Right lobe of liver (tissue), 6 donors: ENCODE measurements around the gene HDAC4. TPM values are rescaled to one million over a fixed set of nuclear protein-coding genes. Genes with fewer than 3 reads are reported as not detected.

ENCODE experiments used
- ATAC-seq, 4 donors: fragments of 200-7000 bp; cut with Tn5 transposase; one replicate each; pipeline ENCODE4 v1.9.1; 2020; ENCODE audit warnings: mild to moderate bottlenecking in 4 of 4, moderate library complexity in 4 of 4
- DNase-seq, 3 donors: peaks; one replicate each; pipeline ENCODE4 v3.0.0-alpha.2; 2020
- H3K27ac ChIP-seq, 3 donors: fragments of 200-600 bp; one replicate each; pipeline ENCODE4 v1.8.0; 2022
- H3K27me3 ChIP-seq, 2 donors: fragments of 200-600 bp; one replicate each; pipeline ENCODE4 v1.8.0; 2022
- H3K36me3 ChIP-seq, 4 donors: fragments of 200-600 bp; sonication (generic) in 1 of 4; one replicate each; pipeline versions ENCODE4 v1.5.1 to v1.8.0; 2017 to 2022; ENCODE audit warnings: control low read depth in 1 of 4
- H3K4me1 ChIP-seq, 4 donors: fragments of 200-600 bp; sonication (generic) in 1 of 4; one replicate each; pipeline versions ENCODE4 v1.5.1 to v1.8.0; 2017 to 2022; ENCODE audit warnings: control low read depth in 1 of 4
- H3K4me3 ChIP-seq, 3 donors: fragments of 200-600 bp; one replicate each; pipeline ENCODE4 v1.8.0; 2022
- H3K9me3 ChIP-seq, 4 donors: fragments of 200-600 bp; sonication (generic) in 1 of 4; one replicate each; pipeline versions ENCODE4 v1.5.1 to v1.8.0; 2017 to 2022; ENCODE audit warnings: control low read depth in 1 of 4
- POLR2A ChIP-seq: fragments of 450-650 bp; IDR thresholded peaks from one replicate; pipeline ENCODE4 v1.6.1; 2017; ENCODE audit warnings: antibody characterized with exemption, mild to moderate bottlenecking
- WGBS: methylation state at CpG from one replicate; pipeline ENCODE4 v1.1.6; 2018; ENCODE audit warnings: low coverage, low lambda C conversion rate; ENCODE audit not compliant: insufficient coverage; ENCODE audit errors: missing lambda C conversion rate; 5-methylcytosine and 5-hydroxymethylcytosine counted together
- intact Hi-C, 2 donors: fragments of 100-400 bp; cut with DNase I; formaldehyde crosslinking; loops; one replicate each; pipeline versions ENCODE4 v1.11.2 to v1.14.1; 2022
- total RNA-seq, 6 experiments: library from RNA; depleted of rRNA in 2 of 6; stranded (reverse); fragments of >200 nt in 2 of 6; fragmentation: NEBNext Ultra II Directional in 3 of 6; extraction: Animal tissue kit (Norgen Biotek cat#: 25700) in 3 of 6; gene quantifications; one replicate each; pipeline versions ENCODE4 v1.1.0 to v1.2.4, GENCODE V29; 2016 to 2023
- TF ChIP-seq, protein P1 (sequence below), 4 donors: fragments of 200-600 bp in 3 of 4; fragments of 450-650 bp in 1 of 4; IDR thresholded peaks; one replicate each; pipeline versions ENCODE4 v1.5.1 to v1.8.0; 2016 to 2022; ENCODE audit warnings: antibody characterized with exemption in 4 of 4, mild to moderate bottlenecking in 2 of 4
- donor health status: DM: no; HTN: yes; CAD: no.
- donor health status: DM: no; HTN: no; CAD: no.
- donor health status: DM: no; HTN: no; CAD: no.
- donor health status: DM: no; HTN: yes; CAD: no.
- donor health status: DM: no; HTN: yes; CAD: no.

The HDAC4 gene
- total RNA-seq, 6 experiments from 2014 or later, result 8.9 to 22.4 (median 14.7) TPM

DNA sequence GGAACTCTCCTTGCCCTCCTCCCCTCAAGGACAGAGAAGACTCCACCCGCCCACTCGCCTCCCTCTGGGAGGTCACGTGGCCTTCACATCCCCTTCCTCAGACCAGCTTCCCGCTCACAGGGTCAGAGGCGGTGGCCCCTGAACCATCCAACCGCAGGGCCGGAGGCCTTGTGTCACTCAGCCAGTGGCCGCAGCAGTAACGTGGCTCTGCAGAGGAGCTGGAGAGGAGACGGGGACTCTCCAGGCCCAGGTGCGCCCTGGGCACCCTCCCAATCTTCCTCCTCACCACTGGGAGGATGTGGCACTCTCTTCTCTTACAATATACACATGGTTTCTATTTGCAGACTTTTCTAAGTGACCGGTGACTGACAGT, 391.2 kb downstream of the HDAC4 start:
- intact Hi-C loops, result no loop called here
- TF ChIP-seq, protein P1, sequence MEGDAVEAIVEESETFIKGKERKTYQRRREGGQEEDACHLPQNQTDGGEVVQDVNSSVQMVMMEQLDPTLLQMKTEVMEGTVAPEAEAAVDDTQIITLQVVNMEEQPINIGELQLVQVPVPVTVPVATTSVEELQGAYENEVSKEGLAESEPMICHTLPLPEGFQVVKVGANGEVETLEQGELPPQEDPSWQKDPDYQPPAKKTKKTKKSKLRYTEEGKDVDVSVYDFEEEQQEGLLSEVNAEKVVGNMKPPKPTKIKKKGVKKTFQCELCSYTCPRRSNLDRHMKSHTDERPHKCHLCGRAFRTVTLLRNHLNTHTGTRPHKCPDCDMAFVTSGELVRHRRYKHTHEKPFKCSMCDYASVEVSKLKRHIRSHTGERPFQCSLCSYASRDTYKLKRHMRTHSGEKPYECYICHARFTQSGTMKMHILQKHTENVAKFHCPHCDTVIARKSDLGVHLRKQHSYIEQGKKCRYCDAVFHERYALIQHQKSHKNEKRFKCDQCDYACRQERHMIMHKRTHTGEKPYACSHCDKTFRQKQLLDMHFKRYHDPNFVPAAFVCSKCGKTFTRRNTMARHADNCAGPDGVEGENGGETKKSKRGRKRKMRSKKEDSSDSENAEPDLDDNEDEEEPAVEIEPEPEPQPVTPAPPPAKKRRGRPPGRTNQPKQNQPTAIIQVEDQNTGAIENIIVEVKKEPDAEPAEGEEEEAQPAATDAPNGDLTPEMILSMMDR (IDR thresholded peaks at IDR 0.05), result no peak
- TF ChIP-seq POLR2A, result no peak
- Histone ChIP-seq H3K9me3 (no peaks in the 10 kb centered on the region), H3K27me3 (no peaks in the 10 kb centered on the region), H3K27ac (no peak overlapping the region), H3K36me3 (no peaks in the 10 kb centered on the region), H3K4me1 (no peaks in the 10 kb centered on the region), H3K4me3 (no peak overlapping the region)
- WGBS, result 38% methylated on average over 1 of the region's 12 CpGs
- DNase-seq (peak in 2 of 3 donors; percentile 32 to 33), ATAC-seq (peak in 1 of 4 donors; percentile 23)

GRCh38 chr2:239008677-239009588, 391.9 kb downstream of the HDAC4 start:
- DNase-seq, result peak in 1 of 3 donors; percentile 32
- WGBS, result 67% methylated on average over 24 of the region's 35 CpGs
- H3K9me3 ChIP-seq, result no peaks in the 10 kb centered on the region

DNA sequence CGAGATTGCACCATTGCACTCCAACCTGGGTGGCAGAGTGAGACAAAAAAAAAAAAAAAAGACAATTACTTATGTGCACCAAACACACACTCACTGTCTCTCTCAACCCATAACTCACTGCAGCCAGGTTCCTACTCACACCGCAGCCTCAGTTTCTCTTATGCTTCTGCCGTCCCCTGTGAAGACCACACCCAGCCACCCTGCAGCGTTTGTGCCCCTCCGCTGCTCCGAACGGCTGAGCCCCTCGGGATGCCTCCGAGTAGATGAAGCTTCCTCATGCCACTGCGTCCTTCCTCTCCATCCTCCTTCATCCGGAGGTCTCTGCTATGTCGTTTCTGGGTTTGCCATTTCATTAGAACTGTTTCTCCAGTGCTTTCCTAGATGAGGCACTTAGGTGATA, 392.8 kb downstream of the HDAC4 start:
- DNase-seq, result peak in 2 of 3 donors; percentile 5 to 18
- ATAC-seq, result no peak
- Histone ChIP-seq H3K27ac (no peak overlapping the region), H3K36me3 (no peaks in the 10 kb centered on the region), H3K9me3 (no peaks in the 10 kb centered on the region), H3K4me1 (no peaks in the 10 kb centered on the region), H3K4me3 (no peak overlapping the region), H3K27me3 (no peaks in the 10 kb centered on the region)
- WGBS, result 78% methylated on average over 8 of the region's 12 CpGs
- intact Hi-C loops, result no loop called here
- no peak for TF ChIP-seq POLR2A
- TF ChIP-seq, protein P1 (IDR thresholded peaks at IDR 0.05), result no peak

More at GRCh38 chr2:239008677-239009588, 391.9 kb downstream of the HDAC4 start:
- Histone ChIP-seq H3K36me3 (no peaks in the 10 kb centered on the region), H3K4me1 (no peaks in the 10 kb centered on the region), H3K4me3 (no peak overlapping the region), H3K27ac (no peak overlapping the region), H3K27me3 (no peaks in the 10 kb centered on the region)
- peak in 2 of 4 donors; percentile 28 for ATAC-seq
- intact Hi-C loops, result no loop called here
- no peak for TF ChIP-seq POLR2A
- TF ChIP-seq, protein P1 (IDR thresholded peaks at IDR 0.05), result no peak

GRCh38 chr2:239006622-239007285, 394.1 kb downstream of the HDAC4 start:
- H3K27ac ChIP-seq, result no peak overlapping the region
- no peaks in the 10 kb centered on the region for H3K36me3 ChIP-seq
- ATAC-seq (no peak), DNase-seq (peak in 1 of 3 donors; percentile 9)
- no peak overlapping the region for H3K4me3 ChIP-seq
- TF ChIP-seq, protein P1 (IDR thresholded peaks at IDR 0.05), result no peak
- no peak for TF ChIP-seq POLR2A
- H3K4me1 ChIP-seq, result no peaks in the 10 kb centered on the region
- 65% methylated on average over 8 of the region's 10 CpGs for WGBS
- no peaks in the 10 kb centered on the region for H3K9me3 ChIP-seq
- intact Hi-C loops, result no loop called here
- no peaks in the 10 kb centered on the region for H3K27me3 ChIP-seq
